GM21786 (cell line): Measurements from ENCODE around the gene PCDH19.
"Not testable (repeated sequence)": the region's sequence is repeated elsewhere in the genome, so short reads cannot be mapped to it uniquely, and the experiment has no call there.

Experiments used
- ATAC-seq: cut with Tn5 transposase; IDR thresholded peaks from one replicate; pipeline ENCODE4 v1.9.1; 2021; ENCODE audit not compliant: unreplicated experiment

Gene PCDH19, protein sequence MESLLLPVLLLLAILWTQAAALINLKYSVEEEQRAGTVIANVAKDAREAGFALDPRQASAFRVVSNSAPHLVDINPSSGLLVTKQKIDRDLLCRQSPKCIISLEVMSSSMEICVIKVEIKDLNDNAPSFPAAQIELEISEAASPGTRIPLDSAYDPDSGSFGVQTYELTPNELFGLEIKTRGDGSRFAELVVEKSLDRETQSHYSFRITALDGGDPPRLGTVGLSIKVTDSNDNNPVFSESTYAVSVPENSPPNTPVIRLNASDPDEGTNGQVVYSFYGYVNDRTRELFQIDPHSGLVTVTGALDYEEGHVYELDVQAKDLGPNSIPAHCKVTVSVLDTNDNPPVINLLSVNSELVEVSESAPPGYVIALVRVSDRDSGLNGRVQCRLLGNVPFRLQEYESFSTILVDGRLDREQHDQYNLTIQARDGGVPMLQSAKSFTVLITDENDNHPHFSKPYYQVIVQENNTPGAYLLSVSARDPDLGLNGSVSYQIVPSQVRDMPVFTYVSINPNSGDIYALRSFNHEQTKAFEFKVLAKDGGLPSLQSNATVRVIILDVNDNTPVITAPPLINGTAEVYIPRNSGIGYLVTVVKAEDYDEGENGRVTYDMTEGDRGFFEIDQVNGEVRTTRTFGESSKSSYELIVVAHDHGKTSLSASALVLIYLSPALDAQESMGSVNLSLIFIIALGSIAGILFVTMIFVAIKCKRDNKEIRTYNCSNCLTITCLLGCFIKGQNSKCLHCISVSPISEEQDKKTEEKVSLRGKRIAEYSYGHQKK (N-terminal part only)

DNA sequence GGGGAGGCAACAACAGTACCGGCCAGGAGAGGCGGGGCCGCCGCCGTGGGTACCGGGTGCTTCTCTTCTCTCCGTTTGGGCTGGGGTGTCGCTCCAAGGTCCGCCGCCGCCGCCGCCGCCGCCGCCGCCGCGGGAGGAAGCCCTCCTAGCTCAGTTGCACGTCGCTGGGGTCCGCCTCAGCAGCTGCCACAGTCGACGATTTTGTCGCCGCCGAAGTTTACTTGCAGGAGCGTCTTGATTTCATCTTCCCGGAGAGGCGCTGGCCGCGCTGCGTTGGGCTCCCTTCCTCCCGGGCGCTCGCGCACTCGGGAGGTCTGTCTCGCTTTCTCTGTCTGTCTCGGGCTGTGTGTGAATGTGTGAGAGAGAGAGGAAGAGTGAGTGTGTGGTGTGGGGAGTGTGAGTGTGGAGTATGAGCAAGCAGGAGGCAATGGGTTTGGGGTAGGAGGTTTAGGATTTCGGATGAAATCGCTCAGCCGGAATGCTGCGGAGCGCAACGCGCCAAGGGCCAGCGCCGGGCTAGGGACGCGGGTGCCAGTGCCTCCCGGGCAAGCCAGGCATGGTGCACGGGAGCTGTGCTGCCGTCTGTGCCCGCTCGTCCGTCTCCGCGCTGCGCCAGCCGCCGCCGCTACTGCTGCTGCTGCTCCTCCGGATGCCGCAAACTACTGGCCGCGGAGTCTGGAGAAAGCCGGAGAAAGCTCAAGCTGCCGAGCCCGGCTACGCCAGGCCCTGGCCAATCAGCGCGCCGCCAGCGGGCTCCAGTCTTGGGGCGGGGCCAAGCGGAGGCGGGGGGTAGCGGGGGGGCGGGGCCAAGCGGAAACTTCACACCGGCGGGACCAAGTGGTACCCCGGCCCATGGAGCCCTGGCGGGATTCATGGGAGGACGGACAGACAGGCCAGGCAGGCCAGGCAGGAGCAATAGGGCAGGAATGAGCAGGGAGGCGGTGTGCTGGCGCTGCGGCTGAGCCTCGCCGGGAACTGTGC lies at the start of gene PCDH19:
Gene PCDH19, minus strand, starts transcription at position 664 of the 981 bp plus-strand sequence. CDS start 1,676 bp downstream, outside the sequence.
- no peak for ATAC-seq

DNA sequence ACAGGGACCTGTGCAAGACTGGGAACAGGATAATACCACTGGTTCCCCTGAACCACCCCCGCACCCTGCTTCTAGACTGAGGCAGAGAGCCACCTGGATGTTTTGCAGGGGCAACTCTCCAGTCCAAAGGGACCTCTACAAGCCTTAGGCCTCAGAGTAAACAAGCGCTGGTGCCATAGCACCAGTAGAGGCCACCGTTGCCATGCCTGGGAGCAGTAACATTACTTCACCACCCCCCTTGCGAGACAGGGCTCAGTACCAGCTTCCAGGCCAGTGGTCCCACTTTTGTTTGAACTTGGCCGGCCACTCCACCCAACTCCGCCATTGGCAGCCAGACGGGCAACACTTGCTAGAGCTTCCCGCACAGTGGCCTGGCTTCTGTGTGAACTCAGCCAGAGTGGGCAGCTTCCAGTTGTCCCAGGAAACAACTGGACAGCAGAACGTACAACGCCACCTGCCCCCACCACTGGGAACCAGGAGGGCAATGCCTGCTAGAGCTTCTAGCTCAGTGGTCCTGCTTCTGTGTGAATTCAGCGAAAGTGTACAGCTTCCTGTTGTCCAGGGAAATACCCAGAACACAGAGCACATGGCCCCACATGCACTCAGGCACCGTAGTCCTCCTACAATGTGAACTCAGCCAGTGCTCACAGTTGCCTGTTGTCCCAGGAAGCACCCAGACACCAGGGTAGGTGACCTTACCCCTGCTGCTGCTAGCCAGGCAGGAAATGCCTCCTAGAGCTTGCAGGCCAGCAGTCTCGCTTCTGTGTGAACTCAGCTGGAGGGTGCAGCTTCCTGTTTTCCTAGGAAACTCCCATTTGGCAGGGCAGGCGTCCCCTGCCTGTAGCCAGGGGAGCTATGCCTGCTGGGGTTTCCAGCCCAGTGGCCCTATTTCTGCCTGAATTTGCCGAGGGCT lies 39.9 kb upstream of the PCDH19 start:
- ATAC-seq = no peak

DNA sequence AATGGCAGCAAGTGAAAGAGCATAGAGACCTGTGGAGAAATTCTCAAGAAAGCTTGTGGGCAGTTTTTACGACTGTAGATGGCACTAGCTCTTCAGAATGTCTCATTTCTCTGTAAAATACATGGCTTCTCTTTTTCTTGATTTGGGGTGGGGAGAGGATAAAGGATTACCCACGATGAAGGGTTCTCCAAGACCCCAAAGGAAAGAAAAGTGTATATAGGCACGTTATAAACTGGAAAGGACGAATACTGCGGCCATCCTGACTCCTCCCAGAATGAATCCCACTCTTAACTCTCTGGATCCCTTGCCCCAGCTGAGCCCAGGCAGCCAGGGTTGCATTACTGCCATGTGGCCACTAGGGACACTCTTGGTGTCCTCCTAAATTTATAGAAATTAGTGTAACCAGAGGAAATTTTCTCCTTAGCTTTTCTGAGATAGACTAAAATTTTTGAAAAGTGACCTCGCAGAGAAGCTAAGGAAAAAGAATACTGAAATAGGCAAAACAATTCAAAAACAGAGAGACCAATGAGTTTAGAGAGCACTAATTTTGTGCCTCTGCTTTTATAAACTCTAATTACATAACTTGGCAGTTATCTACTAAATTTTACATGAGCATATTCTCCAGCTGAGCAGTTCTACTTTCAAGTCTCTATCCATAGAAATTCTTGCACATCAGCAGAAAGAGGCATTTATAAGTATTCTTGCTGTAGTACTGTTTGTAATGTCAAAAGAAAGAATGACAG lies 37.8 kb upstream of the PCDH19 start:
- ATAC-seq = peak; percentile 64

DNA sequence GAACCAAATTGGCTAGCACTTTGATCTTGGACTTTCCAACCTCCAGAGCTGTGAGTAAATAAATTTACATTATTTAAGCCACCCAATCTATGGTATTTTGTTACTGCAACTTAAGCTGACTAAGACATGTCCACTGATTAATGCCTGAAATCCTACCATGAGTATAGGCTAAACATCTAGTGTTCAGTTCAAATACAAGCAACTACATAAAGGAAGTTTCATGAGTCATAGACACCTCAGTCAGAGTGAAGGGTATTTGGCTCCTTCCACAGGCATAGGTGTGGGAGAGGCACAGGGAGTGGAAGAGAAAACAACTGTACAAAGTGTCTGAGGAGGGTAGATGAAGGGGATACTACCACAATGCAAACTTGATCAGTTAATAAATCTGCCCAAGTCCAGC lies 35.5 kb upstream of the PCDH19 start:
- ATAC-seq = no peak

DNA sequence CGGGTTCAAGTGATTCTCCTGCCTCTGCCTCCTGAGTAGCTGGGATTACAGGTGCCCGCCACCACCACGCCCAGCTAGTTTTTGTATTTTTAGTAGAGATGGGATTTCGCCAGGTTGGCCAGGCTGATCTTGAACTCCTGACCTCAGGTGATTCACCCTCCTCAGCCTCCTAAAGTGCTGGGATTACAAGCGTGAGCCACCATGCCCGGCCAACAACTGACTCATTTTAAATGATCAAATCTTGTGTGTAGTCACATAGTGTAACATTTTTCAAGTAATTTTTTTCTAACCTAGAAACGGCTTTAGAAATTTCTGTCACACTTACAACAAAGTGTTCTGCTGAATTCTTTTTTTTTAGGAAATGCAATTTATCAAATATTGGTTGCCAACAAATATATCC lies 31.2 kb upstream of the PCDH19 start:
- not testable (repeated sequence) for ATAC-seq

DNA sequence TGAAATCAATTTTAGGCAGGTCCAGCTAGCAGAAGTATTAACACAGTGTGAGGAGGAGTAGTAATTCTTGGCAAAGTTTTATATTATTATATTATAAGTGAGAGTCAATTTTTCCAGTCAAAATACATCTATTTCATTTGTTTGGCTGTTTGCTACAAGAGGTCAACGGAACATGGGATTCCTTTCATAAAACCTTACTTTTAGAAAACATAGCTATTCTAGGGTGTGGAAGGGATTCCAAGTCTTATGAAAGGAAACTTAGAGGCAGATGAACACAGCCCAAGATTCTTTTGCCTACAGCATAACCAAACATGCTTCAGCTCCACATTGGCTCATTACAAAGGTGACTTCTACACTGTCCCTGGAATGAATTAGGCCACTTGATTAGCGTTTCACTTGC lies 29.9 kb upstream of the PCDH19 start:
- ATAC-seq = no peak

DNA sequence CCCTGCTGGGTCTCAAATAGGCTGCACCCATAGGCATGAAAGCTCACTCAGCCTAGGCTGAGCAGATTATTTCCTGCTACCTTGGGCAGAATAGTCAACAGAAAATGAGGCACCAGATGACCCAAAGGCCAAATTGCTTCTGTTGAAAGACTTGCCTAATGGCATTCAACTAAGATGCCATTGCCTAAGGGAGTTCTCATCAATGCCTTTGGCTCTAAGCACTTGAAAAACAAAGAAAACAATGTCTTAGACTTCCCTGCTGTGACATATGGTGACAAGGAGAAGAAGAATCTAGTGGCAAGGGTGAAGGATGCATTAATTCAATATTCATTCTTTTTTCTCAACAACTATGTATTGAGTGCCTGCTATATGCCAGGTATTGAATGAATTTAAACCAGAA lies 25.7 kb upstream of the PCDH19 start:
- no peak for ATAC-seq

DNA sequence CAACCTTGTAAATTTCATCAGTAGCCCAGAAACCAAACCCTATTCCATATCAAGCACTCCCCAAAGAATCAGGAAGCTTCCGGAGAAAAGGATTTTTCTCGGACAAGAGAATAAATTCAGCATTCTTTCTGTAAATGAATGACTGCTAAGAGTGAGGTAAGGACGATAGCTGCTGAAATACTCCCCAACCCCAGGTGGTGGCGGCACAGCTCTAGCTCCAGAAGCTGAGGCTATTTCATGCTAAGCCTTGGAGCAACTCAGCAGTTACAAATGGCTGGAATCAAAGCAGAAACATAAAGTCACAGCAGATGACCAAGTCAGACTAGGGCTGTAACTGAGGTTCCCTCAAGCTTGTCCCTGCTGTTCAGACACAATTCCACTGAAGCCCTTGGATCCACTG lies 13.9 kb upstream of the PCDH19 start:
- no peak for ATAC-seq

DNA sequence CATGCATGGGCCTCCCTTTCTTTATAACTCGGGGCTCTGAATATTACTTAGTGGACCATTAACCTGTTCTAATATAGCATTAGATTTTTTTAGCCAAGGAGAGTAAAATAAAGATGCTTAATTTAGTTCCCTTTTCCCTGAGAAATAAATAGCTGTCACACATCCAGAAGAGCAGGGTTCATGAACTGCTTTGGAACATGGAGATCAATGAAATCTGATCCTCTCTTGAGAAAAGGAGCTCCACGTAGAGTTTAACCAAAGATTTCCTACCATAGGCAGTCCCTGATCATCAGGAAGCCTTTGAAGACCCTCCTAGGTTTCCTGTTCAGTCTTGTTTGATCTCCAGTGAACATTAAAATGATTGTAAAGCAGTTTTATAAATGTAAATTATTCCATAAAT lies 8.5 kb upstream of the PCDH19 start:
- ATAC-seq = no peak

DNA sequence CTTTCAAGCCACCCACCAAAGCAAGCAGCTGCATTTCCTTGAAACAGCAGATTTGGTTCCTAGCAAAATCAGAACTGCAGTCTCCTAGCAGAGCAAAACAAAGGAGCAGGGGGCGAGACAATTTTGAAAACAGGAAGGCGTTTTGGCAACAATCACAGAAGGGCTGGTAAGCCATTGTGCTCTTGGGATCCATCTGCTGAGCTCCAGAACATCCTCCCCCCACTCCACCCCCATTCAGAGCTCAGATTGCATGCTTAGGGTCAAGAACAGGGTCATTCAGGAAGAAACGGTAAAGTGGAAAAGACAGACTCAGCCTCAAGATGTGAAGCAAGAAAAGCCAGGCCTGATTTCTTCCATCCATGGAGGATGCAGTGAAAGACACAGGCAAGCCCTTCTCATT lies 7.6 kb upstream of the PCDH19 start:
- no peak for ATAC-seq

DNA sequence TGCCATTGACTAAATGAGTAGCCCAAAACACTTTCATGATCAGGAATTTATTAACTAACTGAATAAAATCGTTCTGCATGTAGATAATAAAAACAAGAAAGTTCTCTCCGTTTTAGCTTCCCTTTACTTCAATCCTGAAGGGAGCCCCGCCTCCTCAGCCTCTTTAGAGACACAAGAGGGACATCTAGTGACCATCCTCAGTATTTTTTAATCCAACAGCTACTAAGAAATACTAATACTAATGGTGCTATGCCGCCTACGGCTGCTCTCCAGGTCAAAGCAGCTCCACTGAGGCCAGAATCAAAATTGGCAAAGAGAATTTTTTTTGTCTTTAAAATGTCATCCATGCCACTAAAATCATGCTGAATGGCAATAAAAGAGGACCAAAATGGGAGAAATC lies 3.2 kb upstream of the PCDH19 start:
- ATAC-seq = peak; percentile 88

DNA sequence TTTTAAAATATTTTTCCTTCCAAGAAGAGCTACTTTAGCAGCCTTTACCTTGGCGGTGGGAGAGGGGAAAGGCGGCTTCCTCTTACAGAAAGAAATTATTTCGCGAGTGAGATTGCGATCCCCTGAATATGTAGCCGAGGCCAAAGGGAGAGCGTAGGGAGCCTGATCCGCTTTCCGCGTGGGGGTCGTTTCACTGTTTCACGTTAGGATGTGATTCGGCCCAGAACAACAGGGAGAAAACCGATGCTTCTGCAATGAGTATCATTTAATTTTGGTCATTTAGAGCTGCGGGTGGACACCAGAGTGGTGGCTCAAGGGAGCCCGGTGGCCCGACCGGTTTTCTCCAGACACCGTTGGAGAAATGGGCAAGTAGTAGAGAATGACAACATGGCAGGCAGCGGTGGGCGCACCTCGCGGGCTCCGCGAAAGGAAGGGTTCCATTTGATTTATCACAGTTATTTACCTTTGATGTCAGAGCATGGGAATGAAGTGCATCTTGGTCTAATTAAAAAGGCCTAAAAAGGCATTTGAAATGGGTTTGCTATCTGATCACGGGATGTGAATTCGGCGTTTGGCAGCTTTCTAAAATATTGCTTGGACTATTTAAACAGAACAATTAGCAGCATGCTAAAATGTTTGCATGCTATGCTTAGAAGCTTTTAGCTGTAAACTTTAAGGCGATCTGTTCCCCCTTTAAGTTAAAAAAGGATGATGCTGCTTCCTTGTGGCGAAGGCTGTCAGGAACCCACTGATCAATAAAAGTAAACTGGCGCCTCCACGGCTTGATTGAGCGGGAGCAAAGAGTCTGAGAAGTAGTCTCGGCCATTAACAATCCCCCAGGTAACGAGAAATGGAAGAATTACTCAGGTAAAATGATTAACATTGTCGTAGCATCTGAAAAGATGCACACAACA lies 2.0 kb upstream of the PCDH19 start:
- ATAC-seq = no peak

DNA sequence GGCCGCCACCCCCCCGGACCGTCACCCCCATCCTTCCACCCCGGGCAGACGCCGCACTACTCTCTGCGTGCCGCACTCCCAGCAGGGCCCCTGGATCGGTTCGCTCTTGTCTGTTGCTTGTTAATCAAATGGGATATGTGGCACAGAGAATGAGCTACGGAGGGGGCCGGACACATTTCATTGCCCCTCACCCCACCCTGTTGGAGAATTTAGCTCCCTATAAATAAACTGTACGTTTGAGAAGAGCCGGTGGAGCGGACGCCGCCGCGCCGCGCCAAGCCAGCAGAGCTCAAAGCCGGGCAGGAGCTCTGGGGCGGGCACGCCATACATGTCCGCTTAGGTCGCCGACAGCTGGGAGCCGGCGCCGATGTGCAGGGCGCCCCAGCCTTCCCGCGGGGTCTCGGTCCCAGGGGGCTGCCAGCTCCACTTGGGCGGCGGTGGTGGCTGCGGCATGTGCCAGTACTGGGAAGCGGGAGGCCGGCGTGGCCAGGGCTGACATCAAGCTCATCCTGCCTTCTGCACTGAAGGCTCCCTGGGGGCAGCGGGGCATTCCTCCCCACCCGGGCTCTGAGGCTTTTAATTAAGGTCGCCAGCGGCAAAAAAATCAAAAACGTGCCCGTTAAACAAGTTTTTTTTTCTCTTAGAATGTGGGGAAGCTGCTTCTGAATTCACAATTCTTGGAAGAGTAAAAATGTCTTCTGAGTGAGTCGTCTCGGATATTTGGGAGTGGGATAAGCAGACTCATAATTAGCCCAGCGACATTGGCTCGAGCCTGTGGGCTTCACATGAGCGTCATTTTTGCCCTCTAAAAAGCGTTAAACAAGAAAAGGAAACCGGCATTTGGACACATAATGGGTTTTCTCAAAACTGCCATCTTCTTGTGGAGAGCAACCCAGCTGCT lies 1.1 kb upstream of the PCDH19 start:
- ATAC-seq = no peak

DNA sequence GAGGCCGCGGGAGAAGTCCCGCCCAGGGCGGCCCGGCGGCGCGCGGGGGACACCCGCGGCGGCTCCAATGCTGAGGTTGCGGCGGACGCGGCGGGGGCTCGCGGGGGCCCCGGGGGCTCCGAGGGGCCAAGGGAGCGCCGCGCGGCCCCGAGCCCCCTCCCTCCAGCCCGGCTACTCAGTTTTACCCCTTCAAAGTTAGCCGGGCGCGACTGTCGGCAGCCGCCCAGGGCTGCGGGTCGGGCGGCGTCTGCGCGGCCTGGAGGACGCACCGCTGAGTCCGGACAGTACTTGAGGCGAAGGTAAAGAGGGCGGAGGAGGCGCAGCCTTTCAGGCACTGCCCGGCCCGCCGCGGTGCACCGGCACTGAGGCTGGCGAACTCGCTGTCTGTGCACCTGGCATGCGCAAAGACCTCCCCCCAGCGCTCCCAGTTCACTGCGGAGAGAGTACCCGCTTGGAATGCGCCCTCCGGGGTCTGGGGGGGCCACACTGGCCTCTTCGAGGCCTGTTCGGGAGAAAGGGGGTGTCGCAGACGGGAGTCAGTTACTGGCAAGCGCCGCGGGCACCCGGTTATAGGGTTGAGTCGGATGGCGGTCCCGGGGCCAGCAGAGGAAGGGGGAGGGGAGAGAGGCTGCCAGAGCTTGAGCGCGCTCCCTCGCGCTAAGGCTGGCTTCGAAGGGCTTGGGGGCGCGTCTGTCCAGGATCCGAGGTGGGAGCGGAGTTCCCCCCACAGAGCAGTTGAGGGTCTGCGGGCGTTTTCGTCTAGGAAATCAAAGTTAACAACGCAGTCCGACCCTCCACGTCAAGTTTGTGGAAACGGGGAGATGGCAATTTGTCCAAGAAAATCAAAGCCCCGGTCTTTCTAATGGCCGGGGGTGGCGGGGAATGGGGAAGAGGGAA lies 1.1 kb downstream of the PCDH19 start:
- ATAC-seq = no peak

DNA sequence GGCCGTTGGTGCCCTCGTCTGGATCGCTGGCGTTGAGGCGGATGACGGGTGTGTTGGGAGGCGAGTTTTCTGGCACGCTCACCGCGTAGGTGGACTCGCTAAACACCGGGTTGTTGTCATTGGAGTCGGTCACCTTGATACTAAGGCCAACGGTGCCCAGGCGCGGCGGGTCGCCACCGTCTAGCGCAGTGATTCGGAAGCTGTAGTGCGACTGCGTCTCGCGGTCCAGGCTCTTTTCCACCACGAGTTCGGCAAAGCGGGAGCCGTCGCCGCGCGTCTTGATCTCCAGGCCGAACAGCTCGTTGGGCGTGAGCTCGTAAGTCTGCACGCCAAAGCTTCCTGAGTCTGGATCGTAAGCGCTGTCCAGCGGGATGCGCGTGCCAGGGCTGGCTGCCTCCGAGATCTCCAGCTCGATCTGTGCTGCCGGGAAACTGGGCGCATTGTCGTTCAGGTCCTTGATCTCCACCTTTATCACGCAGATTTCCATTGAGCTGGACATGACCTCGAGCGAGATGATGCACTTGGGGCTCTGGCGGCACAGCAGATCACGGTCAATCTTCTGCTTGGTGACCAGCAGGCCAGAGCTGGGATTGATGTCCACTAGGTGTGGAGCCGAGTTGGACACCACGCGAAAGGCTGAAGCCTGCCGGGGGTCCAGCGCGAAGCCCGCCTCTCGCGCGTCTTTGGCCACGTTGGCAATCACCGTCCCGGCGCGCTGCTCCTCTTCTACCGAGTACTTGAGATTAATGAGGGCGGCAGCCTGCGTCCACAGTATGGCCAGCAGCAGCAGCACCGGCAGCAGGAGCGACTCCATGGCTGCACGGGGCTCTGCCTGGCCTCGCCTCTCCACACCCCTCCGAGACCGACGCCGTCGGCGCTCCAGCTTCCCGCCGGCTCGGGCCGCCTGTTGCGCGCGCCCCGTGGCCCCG lies 2.0 kb downstream of the PCDH19 start:
- no peak for ATAC-seq
